ENCODE results near the gene RPTOR. TPM values are rescaled to one million over a fixed set of nuclear protein-coding genes. Genes with fewer than 3 reads are reported as not detected.
A peak's percentile ranks its signal among the peaks of the same experiment; 100 is the strongest.
"Not testable (repeated sequence)": the region's sequence is repeated elsewhere in the genome, so short reads cannot be mapped to it uniquely, and the experiment has no call there.

Gene RPTOR
- total RNA-seq, 1 donor from 2014 or later = 40.9 TPM

GRCh38 chr17:80552523-80552922 lies 7.9 kb downstream of the RPTOR start:
- DNase-seq = no peak

GRCh38 chr17:80555266-80555665 lies 10.6 kb downstream of the RPTOR start:
- DNase-seq = no peak

GRCh38 chr17:80558046-80558445 lies 13.4 kb downstream of the RPTOR start:
- no peak for DNase-seq

GRCh38 chr17:80559825-80560251 lies 15.2 kb downstream of the RPTOR start:
- no peak for DNase-seq

GRCh38 chr17:80561541-80562114 lies 17.0 kb downstream of the RPTOR start:
- no peak for DNase-seq

- peak; percentile 31 for DNase-seq
These were observed 19.9 kb downstream of the RPTOR start for GRCh38 chr17:80564545-80564944.

- DNase-seq = no peak
These were observed 20.9 kb downstream of the RPTOR start for GRCh38 chr17:80565343-80566053.

GRCh38 chr17:80566054-80566400 lies 21.4 kb downstream of the RPTOR start:
- no peak for DNase-seq

- no peak for DNase-seq
These were observed 23.6 kb downstream of the RPTOR start for GRCh38 chr17:80568246-80568645.

- no peak for DNase-seq
These were observed 25.3 kb downstream of the RPTOR start for GRCh38 chr17:80569924-80570323.

GRCh38 chr17:80573701-80574100 lies 29.1 kb downstream of the RPTOR start:
- DNase-seq = no peak

- no peak for DNase-seq
These were observed 29.9 kb downstream of the RPTOR start for GRCh38 chr17:80574496-80574895.

- peak; percentile 90 for DNase-seq
These were observed 30.6 kb downstream of the RPTOR start for GRCh38 chr17:80575057-80575875.

GRCh38 chr17:80577876-80578570 lies 33.4 kb downstream of the RPTOR start:
- no peak for DNase-seq

- DNase-seq = not testable (repeated sequence)
These were observed 34.2 kb downstream of the RPTOR start for GRCh38 chr17:80578668-80579388.

GRCh38 chr17:80582165-80582564 lies 37.5 kb downstream of the RPTOR start:
- DNase-seq = no peak

GRCh38 chr17:80584176-80584905 lies 39.7 kb downstream of the RPTOR start:
- DNase-seq = no peak

GRCh38 chr17:80585890-80586845 lies 41.5 kb downstream of the RPTOR start:
- DNase-seq = no peak

- no peak for DNase-seq
These were observed 42.2 kb downstream of the RPTOR start for GRCh38 chr17:80586846-80587228.
